Epithelial cell of prostate (primary cell): ENCODE data around the gene ZNF362.
A peak's percentile ranks its signal among the peaks of the same experiment; 100 is the strongest.
"Not testable (repeated sequence)": the region's sequence is repeated elsewhere in the genome, so short reads cannot be mapped to it uniquely, and the experiment has no call there.

Experiments used
- DNase-seq: peaks from one replicate; pipeline ENCODE4 v3.0.0-alpha.2; 2011; ENCODE audit warnings: low read depth, low spot score
- H3K27ac ChIP-seq: fragments of 450-650 bp; 2 replicates; pipeline ENCODE4 v1.5.1; 2017; ENCODE audit warnings: mild to moderate bottlenecking

The ZNF362 gene, protein sequence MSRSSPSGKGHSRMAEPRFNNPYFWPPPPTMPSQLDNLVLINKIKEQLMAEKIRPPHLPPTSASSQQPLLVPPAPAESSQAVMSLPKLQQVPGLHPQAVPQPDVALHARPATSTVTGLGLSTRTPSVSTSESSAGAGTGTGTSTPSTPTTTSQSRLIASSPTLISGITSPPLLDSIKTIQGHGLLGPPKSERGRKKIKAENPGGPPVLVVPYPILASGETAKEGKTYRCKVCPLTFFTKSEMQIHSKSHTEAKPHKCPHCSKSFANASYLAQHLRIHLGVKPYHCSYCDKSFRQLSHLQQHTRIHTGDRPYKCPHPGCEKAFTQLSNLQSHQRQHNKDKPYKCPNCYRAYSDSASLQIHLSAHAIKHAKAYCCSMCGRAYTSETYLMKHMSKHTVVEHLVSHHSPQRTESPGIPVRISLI

DNA sequence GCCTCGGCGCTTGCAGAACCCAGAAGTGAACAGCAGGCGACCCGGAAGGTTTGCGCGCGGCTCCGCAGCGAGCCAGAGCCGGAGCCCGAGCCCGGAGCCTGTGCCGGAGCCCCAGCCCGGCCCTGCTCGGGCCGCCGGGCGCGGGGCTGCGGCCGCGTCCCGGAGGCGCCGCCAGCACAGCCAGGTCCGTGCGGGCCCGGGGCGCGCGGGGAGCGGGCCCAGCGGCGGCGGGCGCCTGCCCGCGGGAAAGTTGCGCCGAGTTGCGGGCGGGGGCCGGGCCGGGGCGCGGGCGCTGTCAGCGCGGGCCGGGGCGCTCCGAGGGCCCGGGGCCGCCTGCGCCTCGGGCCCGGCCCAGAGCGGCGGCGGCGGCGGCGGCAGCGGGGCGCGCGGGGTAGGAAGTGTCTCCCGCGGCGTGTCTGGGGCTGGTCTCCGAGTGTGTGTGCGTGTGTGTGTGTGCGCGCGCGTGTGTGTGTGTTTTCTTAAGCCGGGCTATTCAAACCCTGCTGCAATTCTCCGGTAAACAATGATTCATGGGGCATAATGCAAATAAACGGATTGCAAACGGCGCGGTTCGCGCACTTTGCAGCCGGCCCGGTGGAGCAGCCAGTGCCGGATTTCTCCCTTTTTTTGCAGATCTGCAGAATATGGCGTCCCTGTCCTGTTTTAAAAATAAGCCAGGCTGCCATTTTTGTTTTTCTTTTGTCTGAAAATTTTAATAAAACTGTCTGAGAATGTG lies at the start of gene ZNF362:
TSS of gene ZNF362 (plus strand) at position 22 of the 736 bp plus-strand sequence. CDS start 14,083 bp downstream, outside the sequence.
- DNase-seq, result peak; percentile 59
- peak within 1 kb of the TSS; percentile 73 for H3K27ac ChIP-seq

DNA sequence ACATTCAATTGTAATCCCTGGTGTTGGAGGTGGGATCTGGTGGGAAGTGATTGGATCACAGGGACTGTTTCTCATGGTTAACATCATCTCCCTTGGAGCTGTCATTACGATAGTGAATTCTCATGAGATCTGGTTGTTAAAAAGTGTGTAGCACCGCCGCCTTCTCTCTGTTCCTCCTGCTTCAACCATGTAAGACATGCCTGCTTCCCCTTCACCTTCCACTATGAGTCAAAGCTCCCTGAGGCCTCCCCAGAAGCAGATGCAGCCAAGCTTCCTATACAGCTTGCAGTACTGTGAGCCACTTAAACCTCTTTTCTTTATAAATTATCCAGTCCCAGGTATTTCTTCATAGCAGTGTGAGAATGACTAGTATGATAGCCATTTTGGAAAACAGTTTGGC lies 44.3 kb upstream of the ZNF362 start:
- no peak for DNase-seq
- no peak overlapping the region for H3K27ac ChIP-seq

DNA sequence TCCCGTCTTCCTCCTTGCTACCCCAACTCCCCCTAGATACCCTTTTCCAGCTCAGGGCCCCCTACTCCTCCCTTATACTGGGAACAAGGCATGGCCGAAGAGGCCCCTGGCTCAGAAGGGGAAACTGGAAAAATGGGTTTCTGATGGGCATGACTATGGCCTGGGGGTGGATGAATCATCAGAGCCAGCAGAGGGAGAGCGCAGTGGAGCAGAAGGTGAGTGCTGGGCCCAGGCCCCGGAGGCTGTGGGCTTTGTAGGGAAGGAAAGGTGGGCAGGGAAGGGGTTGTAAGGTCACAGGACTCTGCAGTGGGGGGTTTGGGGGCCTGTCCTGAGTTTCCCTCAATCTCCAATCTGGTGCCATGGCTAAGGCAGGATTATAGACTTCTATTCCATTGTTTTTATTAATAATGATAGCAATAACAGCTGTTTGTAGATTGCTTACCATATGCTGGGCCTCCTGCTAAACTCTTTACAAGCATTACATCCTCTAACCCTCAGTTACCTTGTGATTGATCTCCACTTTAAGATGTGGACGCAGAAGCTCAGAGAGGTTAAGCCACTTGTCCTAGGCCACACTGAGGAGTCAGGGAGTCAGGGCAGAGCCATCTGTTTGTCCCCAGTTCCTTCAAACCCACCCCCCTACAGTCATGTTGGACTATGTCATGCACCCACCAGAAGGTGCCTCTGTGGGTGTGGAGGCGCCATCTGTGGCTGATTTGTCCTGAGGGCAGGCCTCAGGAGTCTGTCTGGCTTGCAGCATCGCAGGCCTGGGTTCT lies 36.2 kb upstream of the ZNF362 start:
- no peak for DNase-seq
- peak overlapping the region; percentile 95 for H3K27ac ChIP-seq

DNA sequence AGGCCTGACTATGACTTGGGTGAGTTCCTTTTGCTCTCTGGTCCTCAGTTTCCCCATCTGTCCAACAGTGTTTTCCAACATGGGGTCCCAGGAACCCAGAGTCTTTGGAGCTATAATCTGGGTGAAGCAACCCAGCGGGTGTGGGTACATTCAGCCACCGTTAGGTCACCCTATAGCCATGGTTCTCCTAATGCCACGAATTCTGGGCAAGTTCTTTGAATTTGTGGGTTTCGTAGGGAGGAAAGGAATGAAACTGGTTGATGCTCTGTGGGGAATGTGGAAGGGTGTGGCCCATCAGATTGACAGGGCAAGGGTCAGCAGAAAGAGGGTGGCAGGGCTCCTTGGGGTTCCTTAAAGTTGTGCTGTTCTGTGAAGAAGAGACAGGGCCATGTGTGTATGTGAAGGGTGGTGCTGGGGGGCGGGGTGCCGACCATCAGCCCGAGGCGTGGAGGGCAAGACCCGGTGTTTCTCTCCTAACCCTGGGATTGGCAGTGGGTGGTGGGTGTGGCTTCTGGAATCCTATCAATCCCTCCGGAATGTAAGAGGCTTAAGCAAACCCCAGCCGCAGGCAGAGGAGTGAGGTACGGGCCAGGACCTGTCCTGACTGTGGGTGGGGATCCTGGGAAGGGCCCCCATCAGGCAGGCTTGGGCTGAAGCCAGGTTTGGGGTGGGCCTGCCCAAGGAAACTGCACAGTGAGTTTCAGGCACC lies 35.5 kb upstream of the ZNF362 start:
- DNase-seq, result peak; percentile 68
- peak overlapping the region; percentile 95 for H3K27ac ChIP-seq

DNA sequence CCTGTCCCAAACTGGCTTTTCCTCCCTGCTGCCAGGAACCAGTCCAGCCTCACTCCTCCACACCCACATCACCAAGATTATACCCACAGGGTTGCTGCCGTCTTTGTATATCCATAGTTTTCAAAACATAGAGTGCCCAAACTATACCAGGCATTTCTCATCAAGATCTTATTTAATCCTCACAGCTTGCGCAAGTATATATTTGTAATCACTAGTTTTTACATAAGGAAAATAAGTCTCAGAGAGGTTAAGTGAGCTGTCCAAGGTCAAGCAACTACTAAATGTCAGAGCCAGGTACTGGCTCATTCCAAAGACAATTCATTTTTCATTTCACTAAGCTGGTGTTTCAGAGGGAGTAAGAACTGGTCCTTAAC lies 34.9 kb upstream of the ZNF362 start:
- DNase-seq, result peak; percentile 45
- peak overlapping the region; percentile 95 for H3K27ac ChIP-seq

DNA sequence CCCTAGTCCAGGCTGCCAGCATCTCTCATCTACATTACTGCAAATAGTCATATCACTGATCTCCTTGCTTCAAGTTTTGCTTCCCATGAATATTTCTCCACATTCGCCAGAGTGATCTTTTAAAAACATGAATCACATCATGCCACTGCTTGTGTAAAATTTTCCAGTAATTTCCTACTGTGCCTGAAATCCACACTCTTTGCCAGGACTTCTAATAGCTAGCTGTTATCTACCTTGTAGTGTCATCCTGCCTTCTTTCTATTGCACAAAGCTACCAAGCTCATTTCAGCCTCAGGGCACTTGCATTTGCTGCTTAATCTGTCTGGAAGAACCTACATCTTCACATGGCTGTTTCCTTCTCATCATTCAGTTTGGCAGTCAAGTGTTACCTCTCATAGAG lies 33.9 kb upstream of the ZNF362 start:
- no peak for DNase-seq
- peak overlapping the region; percentile 95 for H3K27ac ChIP-seq

DNA sequence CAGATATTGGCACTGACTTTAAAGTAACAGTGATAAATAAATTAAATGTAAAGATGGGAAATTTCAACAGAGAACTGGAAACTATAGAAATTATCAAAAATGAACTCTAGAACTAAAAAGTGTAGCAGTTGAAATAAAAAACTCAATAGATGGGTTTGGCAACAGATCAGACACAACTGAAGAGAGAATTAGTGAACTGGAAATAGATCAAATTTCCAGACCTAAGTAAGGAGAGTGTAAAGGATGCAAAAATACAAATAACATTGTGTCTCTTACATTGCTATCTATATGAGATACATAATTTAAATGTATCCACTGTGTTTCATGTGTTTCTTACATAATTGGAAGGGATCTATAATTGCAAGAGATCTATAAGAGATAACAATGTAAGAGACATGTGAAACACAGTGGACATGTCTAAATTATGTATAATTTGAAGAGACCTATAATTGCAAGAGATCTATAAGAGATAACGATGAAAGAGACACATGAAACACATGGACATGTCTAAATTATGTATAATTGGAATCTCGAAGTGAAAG lies 32.1 kb upstream of the ZNF362 start:
- no peak for DNase-seq
- no peak overlapping the region for H3K27ac ChIP-seq

DNA sequence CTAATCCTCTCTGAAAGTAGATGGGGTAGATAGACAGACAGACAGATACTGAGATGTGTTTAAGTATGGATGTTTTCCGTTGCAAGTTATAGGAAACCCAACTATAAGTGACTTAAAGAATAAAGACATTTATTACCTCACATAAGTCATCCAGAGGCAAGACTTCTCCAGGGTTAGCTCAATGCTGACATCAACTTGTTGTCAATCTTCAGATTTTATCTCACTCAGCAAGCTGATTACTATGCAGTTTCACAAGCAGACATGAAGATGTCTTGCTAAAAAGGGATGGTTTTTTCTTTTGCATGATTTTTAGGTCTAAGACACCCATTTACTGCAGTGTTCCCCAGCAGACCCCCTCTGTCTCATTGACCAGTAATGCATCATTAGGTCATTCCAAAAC lies 30.7 kb upstream of the ZNF362 start:
- no peak for DNase-seq

DNA sequence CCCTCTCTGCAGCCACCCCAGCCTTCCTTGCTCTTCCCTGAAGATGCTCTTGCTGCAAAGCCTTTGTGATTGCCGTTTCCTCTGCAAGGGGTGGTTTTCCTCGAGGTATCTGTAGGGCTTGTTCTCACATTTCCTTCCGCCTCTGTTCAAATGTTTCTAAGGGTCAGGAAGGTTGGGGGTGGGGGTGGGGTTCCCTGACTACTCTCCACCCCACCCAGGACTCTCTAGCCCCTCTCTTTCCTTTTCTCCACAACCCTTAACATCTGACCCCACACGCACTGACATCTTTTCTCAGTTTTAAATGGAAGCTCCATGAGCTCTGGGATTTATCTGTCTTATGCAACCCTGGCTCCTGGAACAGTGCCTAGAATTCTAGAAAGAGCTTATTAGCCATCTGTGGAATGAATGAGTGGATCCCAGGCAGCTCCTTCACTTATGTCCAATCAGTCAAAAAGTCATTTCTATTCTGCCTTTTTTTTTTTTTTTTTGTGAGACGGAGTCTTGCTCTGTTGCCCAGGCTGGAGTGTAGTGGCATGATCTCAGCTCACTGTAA lies 27.3 kb upstream of the ZNF362 start:
- no peak overlapping the region for H3K27ac ChIP-seq
- DNase-seq, result no peak

More for the DNA sequence above, 30.7 kb upstream of the ZNF362 start:
- no peak overlapping the region for H3K27ac ChIP-seq

DNA sequence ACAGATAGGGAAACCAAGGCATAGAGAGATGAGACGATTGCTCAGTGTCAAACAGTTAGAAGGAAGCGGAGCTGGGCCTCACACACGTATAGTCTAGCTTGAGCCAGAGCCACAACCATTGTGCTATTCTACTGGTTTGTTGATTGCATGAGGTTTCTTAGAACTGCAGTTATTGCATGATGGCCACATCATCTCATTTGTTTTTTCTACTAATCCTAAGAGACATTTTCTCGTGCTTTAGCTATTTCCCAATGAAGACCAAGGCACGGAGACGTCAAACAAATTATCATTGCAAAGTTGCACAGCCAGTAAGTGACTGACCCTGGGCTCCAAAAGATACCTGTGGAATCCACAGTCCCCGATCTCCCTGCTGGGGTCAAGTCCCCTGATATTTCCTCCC lies 25.1 kb upstream of the ZNF362 start:
- DNase-seq, result no peak
- H3K27ac ChIP-seq, result no peak overlapping the region

DNA sequence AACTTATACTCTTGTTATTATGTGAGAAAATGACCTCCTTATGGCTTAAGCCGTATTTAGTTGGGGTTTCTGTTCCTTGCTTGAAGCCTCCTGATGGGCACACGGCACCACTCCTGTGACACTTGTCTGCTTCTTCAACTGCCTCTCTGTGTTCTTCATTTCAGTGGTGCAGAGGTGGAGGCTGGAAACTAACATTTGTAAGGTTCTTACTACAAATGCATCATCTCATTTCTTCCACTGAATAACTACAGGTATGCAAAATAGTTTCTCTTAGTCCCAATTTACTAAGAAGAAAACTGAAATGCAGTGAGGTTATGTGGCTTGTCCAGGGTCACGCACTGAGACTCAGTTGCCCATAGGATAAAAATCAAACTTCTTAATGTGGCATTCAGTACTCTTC lies 23.6 kb upstream of the ZNF362 start:
- no peak overlapping the region for H3K27ac ChIP-seq

DNA sequence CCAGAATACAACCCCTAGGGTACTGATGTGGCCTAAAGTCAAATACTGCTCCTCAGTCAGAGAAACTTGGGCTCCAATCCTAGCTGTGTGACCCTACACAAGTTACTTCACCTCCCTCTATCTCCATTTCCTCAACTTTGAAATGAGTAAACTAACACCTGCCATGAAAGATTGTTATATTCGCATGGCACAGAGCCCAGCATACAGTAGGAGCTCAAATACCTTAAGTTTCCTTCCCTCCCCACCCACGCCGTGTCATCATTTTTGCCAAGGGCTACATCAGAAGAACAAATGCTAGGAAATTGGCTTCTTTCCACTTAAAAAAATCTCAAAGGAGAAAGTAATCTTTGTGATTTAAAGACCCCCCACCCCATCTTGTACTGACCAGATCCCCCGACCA lies 22.2 kb upstream of the ZNF362 start:
- peak overlapping the region; percentile 59 for H3K27ac ChIP-seq
- no peak for DNase-seq

More for the DNA sequence above, 23.6 kb upstream of the ZNF362 start:
- no peak for DNase-seq

DNA sequence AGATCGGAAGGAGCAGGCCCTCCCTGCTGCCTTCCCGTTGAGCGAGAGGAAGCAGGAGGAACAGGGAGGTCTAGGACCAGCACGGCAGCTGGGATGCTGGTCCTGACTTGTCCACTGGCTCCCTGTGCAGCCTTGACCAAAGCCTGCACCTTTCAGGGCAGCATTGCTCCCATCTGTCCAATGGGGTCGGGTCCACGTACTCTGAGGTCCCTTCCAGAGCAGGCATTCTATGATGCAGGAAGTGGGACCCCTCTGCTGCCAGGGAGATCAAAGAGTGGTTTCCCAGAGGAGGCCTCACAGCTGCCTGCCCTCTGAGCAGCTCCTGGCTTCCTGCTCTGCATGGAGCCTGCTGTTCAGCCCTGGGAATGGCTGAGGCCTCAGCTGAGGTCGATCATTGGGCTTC lies 21.7 kb upstream of the ZNF362 start:
- H3K27ac ChIP-seq, result peak overlapping the region; percentile 59
- DNase-seq, result no peak

DNA sequence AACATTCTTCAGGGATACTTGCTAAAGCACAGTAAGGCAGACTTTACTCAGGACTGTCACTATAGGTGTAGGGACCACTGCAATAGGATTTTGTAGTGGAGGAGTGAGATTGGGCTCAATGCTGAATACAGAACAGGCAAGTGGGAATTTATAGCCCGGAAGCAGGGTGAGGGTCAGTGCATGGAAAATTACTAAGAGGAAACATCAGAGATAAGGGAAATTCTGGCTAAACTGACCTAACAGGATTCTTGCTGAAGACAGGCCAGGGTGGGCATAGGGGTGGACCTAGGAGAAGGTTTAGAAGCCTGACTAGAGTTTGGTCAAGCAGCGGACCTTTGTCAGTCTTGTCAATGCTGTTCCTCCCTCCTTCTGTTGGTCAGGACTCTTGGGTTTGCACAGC lies 20.8 kb upstream of the ZNF362 start:
- no peak overlapping the region for H3K27ac ChIP-seq
- no peak for DNase-seq

DNA sequence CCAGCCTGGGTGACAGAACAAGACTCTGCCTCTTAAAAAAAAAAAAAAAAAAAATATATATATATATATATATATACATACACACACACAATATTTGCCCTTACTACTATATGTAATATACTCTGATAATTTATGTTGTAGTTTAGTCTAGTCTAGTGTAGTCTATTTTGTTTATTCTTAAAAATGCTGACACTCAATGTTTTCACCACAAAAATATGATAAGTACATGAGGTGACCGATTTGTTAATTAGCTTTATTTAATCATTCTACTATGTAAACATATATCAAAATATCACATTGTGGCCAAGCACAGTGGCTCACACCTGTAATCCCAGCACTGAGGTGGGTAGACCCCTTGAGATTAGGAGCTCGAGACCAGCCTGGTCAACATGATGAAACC lies 19.8 kb upstream of the ZNF362 start:
- H3K27ac ChIP-seq, result no peak overlapping the region
- DNase-seq, result no peak

DNA sequence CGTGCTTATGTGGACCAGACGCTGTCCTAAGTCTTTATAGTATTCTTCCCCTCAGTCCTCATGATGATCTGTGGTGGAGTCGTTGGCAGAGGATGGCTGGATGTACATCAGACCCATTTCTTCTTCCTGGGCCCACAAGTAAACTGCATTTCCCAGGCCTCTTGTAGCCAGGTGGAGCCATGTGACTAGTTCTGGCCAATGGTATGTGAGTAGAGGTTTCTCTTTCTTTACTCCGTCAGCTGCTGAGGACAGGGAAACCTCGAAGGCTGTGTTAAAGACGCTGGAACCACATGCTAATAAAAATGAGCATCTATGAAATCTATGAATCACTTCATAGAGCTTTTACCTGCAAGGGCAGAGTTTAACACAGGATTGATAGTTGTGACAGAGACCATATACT lies 18.7 kb upstream of the ZNF362 start:
- no peak for DNase-seq
- no peak overlapping the region for H3K27ac ChIP-seq

DNA sequence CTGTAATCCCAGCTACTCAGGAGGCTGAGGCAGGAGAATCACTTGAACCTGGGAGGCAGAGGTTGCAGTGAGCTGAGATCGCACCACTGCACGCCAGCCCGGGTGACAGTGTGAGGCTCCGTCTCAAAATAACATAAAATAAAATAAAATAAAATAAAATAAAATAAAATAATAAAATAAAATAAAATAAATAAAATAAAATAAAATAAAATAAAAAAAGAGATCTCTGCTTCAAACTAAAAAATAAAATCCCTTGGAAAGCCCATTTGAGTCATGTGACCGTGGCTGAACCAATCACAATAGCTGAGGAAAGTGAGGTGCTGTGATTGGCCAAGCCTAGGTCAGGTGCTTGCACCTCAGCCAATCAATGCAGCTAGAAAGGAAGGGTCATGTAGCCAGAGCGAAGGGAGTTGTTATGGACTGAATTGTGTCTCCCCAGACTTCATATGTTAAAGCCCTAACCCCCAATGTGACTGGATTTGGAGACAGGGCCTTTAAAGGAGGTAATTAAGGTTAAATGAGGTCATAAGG lies 18.0 kb upstream of the ZNF362 start:
- DNase-seq, H3K27ac ChIP-seq: not testable (repeated sequence)

DNA sequence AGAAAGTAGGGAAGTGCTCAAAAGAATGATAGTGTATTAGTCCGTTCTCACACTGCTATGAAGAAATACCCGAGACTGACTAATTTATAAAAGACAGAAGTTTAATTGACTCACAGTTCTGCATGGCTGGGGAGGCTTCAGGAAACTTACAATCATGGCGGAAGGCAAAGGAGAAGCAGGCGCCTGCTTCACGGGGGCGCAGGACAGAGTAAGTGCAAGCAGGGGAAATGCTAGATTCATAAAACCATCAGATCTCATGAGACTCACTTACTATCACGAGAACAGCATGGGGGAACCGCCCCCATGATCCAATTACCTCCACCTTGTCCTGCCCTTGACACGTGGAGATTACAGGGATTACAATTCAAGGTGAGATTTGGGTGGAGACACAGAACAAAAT lies 16.9 kb upstream of the ZNF362 start:
- not testable (repeated sequence) for H3K27ac ChIP-seq, DNase-seq

DNA sequence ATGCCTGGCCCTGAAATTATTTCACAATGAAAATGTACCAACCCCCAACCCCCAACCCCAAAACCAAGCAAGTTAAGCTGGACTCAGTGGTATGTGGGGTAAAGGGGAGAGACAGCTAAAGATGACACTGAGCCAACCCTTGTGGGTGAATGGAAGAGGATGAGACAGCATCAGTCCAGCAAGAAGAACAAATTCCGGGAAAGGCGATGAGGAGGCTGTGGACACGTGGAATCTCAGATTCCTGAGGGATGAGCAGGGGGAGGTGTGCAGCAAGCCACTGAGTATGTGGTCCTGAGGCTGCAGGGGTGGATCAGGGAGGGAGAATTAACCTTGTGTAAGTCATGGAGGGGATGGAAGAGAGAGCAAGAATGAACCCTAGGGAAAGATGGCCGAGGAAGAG lies 14.4 kb upstream of the ZNF362 start:
- DNase-seq, result no peak
- no peak overlapping the region for H3K27ac ChIP-seq
